KOPT-K1 (cell line): ENCODE results near the gene ATP6V0A4.

ENCODE experiments used
- H3K27ac ChIP-seq: fragments of 200-600 bp; sonication (generic); 2 replicates; pipeline ENCODE4 v1.5.1; 2016; ENCODE audit warnings: antibody characterized with exemption, mild to moderate bottlenecking, low read depth, low read length; ENCODE audit not compliant: poor library complexity, severe bottlenecking
- H3K36me3 ChIP-seq: fragments of 200-600 bp; sonication (generic); 2 replicates; pipeline ENCODE4 v1.5.1; 2017; ENCODE audit warnings: antibody characterized with exemption, mild to moderate bottlenecking, low read length, moderate library complexity; ENCODE audit not compliant: insufficient read depth
- H3K9me3 ChIP-seq: fragments of 200-600 bp; sonication (generic); 2 replicates; pipeline ENCODE4 v1.5.1; 2017; ENCODE audit warnings: antibody characterized with exemption, low read length, mild to moderate bottlenecking; ENCODE audit not compliant: insufficient read depth, poor library complexity, severe bottlenecking

The ATP6V0A4 gene

GRCh38 chr7:138797715-138798320 lies at the start of gene ATP6V0A4, which contains the start of gene TMEM213:
TSS of gene ATP6V0A4 (minus strand) at chr7:138798196. CDS start at chr7:138771247, 26,949 bp downstream.
TSS of gene TMEM213 (plus strand) at chr7:138797994. CDS start at chr7:138798105, 111 bp downstream.
- Histone ChIP-seq H3K36me3 (no peaks in the 10 kb centered on the region), H3K9me3 (no peaks in the 10 kb centered on the region), H3K27ac (no peak within 1 kb of the TSS)

DNA sequence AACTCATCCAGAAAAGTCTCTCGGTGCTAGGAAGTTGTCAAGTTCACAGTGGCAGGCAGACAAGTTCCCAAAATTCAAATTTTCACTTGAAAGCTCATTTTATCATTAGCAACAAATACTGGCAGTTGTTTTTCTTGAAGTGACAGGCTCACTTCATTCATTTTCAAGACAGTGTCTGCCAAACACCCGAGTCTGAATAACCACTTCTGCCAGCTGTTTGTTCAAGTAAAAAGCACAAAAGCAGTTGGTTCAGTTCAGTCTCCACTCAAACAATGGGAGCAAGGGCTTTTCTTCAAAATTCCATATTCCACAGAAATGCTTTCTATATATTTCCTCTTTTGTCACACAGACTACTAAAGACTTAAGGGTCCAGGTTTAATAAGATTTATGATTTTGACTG lies 47.7 kb upstream of the ATP6V0A4 start:
- Histone ChIP-seq H3K9me3 (no peaks in the 10 kb centered on the region), H3K36me3 (no peaks in the 10 kb centered on the region), H3K27ac (no peak overlapping the region)

DNA sequence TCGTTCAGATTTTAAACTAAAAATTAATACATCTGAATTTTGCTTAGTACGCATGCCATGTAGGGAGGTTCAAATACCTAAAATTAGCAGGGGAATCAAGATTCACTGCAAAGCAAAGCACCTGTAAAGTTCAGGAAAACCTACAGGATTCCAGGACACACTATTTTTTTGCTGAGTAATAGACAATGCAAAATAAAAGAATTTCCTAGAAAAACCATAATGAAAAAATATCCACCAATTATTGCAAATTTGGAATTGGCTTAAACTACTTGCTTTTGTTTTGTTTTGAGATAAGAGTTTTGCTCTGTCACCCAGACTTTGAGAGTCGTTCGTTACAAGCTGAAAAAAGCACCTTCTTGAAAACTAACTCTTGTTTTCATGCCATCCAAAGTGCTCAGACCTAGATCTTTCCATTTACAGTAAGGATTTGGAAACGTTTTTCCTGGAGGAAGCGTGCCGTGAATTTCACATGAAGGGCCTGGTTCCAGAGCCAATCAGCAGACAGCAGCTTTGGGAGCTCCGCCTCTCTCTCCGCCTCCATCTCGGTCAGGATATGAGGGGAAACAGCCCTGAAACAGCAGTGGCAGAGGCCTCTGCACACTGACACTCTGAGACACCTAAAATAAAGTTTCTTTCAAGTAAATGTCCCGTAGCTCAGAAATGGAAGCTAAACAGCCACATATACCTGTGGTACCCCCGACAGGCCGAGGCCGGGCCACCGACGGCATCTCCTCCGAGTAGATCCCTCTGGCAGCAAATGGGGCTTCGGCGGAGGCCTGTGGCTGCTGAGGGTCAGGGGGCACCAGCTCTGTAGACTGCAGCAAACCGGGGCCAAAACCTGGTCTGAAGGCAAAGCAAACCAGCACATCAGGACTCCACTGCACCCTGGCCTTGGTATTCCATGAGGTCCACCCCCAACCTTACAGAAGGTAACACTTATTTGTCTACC lies 45.9 kb upstream of the ATP6V0A4 start:
- Histone ChIP-seq H3K36me3 (no peaks in the 10 kb centered on the region), H3K9me3 (no peaks in the 10 kb centered on the region), H3K27ac (no peak overlapping the region)

DNA sequence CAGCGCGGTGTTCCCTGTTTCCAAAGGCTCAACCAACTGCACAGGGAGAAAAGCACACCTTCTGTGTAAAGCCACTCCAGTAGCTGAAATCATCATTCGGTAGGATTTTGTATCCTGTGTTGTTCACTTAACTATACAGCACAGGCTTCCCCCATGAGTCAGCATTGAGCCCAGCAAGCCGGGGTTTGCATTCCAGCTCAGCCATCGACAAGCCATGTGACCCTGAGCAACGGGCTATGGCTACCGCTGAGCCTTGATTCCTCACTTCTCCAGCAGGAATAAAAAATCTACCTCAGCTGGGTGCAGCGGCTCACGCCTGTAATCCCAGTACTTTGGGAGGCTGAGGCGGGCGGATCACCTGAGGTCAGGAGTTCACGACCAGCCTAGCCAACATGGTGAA lies 44.1 kb upstream of the ATP6V0A4 start:
- H3K27ac ChIP-seq, result no peak overlapping the region
- no peaks in the 10 kb centered on the region for H3K36me3 ChIP-seq
- H3K9me3 ChIP-seq, result no peaks in the 10 kb centered on the region

DNA sequence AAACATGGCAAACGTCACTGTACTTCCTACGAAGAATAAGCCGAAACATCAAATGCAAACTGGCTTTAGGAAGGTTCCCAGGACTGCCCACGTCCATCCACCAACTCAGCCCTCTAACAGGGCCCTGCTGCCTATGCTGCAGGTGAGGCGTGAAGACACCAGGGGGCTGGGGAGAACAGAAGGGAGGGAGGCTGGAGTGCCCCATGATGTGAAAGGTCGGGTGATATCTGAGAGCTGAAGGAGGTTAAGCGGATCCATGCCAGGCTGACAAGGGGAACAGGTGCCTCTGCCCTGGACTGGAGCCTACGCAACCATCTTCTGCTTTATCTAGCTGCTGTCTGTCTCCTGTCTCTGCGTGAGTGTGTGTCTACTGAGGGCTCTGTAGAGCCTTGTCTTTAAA lies 40.2 kb upstream of the ATP6V0A4 start:
- Histone ChIP-seq H3K27ac (no peak overlapping the region), H3K36me3 (no peaks in the 10 kb centered on the region), H3K9me3 (no peaks in the 10 kb centered on the region)

DNA sequence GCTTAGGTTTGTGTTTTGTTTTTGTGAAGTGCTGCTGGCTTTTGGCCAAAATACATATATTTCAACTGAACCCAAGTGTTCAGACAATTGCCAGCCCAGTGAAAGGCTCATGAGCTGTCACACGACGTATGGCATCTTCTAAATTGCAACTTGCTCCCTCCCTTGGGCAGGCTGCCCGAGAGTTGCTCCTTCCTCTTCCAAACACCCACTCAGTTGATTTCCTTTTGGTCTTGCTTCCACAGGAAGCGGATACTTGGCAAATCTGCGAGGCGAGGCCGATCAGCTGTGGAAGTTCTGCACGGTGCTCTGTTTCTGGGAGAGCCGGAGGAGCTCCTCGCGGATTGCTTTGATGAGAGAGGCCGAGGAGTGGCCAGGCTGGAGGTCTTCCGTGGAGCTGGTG lies 39.6 kb upstream of the ATP6V0A4 start:
- no peaks in the 10 kb centered on the region for H3K36me3 ChIP-seq
- no peaks in the 10 kb centered on the region for H3K9me3 ChIP-seq
- no peak overlapping the region for H3K27ac ChIP-seq

DNA sequence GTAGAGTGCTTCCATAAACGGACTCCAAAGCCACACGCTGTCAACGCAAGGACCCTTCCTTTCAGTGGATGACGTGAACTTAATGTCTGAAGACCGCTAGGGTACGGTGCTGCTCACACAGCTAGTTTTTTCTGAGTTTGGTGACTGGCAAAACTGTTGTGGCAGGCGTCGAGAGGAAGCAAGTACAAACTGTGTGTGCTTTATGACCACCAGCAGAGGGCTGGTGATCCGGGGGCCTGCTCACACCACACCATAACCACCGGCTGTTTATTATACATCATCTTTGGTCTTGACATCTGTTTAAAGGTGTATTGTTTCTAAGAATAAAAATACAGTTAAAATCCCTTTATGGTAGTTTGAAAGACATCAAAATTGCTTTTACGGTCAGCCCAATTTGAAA lies 37.1 kb upstream of the ATP6V0A4 start:
- no peak overlapping the region for H3K27ac ChIP-seq
- no peaks in the 10 kb centered on the region for H3K9me3 ChIP-seq
- H3K36me3 ChIP-seq, result no peaks in the 10 kb centered on the region

DNA sequence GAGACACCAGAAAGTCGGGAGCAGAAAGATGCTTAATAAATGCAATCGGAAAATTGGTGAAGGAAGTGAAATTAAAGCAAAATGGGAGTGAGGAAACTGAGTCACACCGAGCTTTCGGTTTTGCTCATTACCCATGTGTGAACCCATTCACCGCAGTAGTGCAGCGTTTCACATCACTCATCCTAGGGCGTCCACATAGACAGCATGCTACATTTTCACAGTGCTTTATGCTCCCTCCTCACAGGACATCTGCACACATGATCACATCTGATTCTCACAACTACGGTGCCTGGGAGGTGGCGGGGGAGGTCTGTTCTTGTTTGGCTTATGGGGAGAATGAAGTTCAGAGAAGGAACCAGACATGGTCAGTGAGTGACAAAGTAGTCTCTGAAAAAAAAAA lies 36.6 kb upstream of the ATP6V0A4 start:
- Histone ChIP-seq H3K27ac (no peak overlapping the region), H3K36me3 (no peaks in the 10 kb centered on the region), H3K9me3 (no peaks in the 10 kb centered on the region)

GRCh38 chr7:138833596-138833995 lies 35.6 kb upstream of the ATP6V0A4 start:
- no peak overlapping the region for H3K27ac ChIP-seq
- H3K9me3 ChIP-seq, result no peaks in the 10 kb centered on the region
- no peaks in the 10 kb centered on the region for H3K36me3 ChIP-seq

DNA sequence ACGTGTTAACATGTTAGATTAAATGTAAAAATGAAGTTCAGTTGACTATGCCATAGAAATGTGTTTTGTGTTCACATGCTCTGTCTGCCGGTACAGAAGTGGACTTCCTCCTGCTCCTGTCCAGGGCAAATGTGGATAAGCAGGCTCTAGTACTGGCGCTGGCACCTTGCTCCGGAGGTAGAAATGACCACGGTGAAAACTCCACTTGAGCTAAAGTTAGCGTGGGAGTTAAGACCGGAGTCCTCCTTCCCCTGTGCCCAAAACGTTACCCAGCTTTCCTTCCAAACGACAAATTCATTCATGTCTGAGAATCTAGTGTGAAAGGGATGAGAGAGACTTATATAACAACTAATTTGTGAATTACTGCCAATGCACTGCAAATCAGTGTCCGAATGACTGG lies 35.0 kb upstream of the ATP6V0A4 start:
- Histone ChIP-seq H3K36me3 (no peaks in the 10 kb centered on the region), H3K27ac (no peak overlapping the region)

DNA sequence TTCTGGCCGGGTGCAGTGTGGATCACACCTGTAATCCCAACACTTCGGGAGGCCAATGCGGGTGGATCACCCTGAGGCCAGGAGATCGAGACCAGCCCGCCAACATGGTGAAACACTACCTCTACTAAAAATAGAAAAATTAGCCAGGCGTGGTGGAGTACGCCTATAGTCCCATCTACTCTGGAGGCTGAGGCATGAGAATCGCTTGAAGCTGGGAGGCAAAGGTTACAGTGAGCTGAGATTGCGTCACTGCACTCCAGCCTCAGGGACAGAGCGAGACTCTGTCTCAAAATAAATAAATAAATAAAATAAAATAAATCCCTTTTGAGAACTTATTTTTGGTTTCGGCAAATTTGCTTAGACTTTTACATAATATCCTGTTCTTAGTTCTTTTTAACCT lies 31.3 kb upstream of the ATP6V0A4 start:
- H3K27ac ChIP-seq, result no peak overlapping the region
- no peaks in the 10 kb centered on the region for H3K36me3 ChIP-seq
- H3K9me3 ChIP-seq, result peaks cover 7% of the 10 kb centered on the region

More for the DNA sequence above, 35.0 kb upstream of the ATP6V0A4 start:
- no peaks in the 10 kb centered on the region for H3K9me3 ChIP-seq

GRCh38 chr7:138828302-138828701 lies 30.3 kb upstream of the ATP6V0A4 start:
- Histone ChIP-seq H3K9me3 (peaks cover 7% of the 10 kb centered on the region), H3K36me3 (no peaks in the 10 kb centered on the region), H3K27ac (no peak overlapping the region)

DNA sequence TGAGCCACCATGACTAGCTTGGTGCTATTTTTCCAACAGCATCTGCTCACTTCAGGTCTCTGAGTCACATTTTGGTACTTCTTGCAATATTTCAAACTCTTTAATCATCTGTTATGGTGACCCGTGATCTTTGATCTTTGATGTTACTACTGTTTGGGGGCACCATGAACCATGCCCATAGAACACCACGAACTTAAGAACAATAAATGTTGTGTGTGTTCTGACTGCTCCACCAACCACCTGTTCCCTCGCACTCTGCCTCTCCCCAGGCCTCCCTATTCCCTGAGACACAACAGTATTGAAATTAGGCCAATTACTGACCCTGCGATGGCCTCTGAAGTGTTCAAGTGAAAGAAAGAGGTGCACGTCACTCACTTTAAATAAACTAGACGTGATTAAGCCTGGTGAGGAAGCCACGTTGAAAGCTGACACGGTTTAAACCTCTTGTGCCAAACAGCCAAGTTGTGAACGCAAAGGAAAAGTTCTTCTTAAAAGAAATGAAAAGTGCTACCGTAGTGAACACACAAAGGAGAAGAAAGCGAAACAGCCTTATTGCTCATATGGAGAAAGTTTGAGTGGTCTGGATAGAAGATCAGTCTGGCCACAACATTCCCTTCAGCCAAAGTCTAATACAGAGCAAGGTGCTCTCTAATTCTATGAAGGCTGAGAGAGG lies 27.2 kb upstream of the ATP6V0A4 start:
- Histone ChIP-seq H3K9me3 (peaks cover 7% of the 10 kb centered on the region), H3K36me3 (no peaks in the 10 kb centered on the region), H3K27ac (no peak overlapping the region)

GRCh38 chr7:138822867-138823535 lies 25.0 kb upstream of the ATP6V0A4 start:
- peaks cover 7% of the 10 kb centered on the region for H3K9me3 ChIP-seq
- no peak overlapping the region for H3K27ac ChIP-seq
- no peaks in the 10 kb centered on the region for H3K36me3 ChIP-seq

GRCh38 chr7:138821912-138822311 lies 23.9 kb upstream of the ATP6V0A4 start:
- H3K9me3 ChIP-seq, result peaks cover 7% of the 10 kb centered on the region
- no peaks in the 10 kb centered on the region for H3K36me3 ChIP-seq
- no peak overlapping the region for H3K27ac ChIP-seq
